BLaER1 treated with 17β-estradiol and CSF1 and Interleukin-3, amounts not matched to agents 10 nM and 100 nM (cell line): ENCODE measurements around the gene CACNA2D3.
"Not testable (repeated sequence)": the region's sequence is repeated elsewhere in the genome, so short reads cannot be mapped to it uniquely, and the experiment has no call there.

ENCODE experiments used
- H3K27ac ChIP-seq, 11 experiments: shearing (Covaris generic); formaldehyde crosslinking; 2 replicates each; pipeline ENCODE4 v1.8.1; 2022
- H3K27me3 ChIP-seq, 11 experiments: shearing (Covaris generic); formaldehyde crosslinking; 2 replicates each; pipeline ENCODE4 v1.8.1; 2022
- H3K36me3 ChIP-seq, 11 experiments: shearing (Covaris generic); formaldehyde crosslinking; 2 replicates each; pipeline ENCODE4 v1.8.1; 2022
- H3K4me1 ChIP-seq, 10 experiments: shearing (Covaris generic); formaldehyde crosslinking; 2 replicates each; pipeline ENCODE4 v1.8.1; 2022
- H3K4me2 ChIP-seq, 11 experiments: shearing (Covaris generic); formaldehyde crosslinking; 2 replicates each; pipeline ENCODE4 v1.8.1; 2022
- H3K4me3 ChIP-seq, 10 experiments: shearing (Covaris generic); formaldehyde crosslinking; 2 replicates each; pipeline ENCODE4 v1.8.1; 2022
- H3K9ac ChIP-seq, 11 experiments: shearing (Covaris generic); formaldehyde crosslinking; 2 replicates each; pipeline ENCODE4 v1.8.1; 2022
- H3K9me3 ChIP-seq, 11 experiments: shearing (Covaris generic); formaldehyde crosslinking; replicated peaks in 1 of 11; 2 replicates each; pipeline ENCODE4 v1.8.1; 2022
- H4K20me1 ChIP-seq, 11 experiments: shearing (Covaris generic); formaldehyde crosslinking; 2 replicates each; pipeline ENCODE4 v1.8.1; 2022
- Cebpa-rat ChIP-seq, 11 experiments: shearing (Covaris generic); IDR thresholded peaks; 2 replicates each; pipeline ENCODE4 v1.8.1; 2022

Gene CACNA2D3

GRCh38 chr3:54458357-54458756 lies 336.0 kb downstream of the CACNA2D3 start:
- TF ChIP-seq Cebpa-rat (IDR thresholded peaks at IDR 0.05): no peak
- Histone ChIP-seq H3K4me1 (no peaks in the 10 kb centered on the region), H3K27ac (no peak overlapping the region), H3K36me3 (no peaks in the 10 kb centered on the region), H3K9ac (no peak overlapping the region), H3K4me3 (no peak overlapping the region), H3K4me2 (no peak overlapping the region), H3K9me3 (peaks cover 0 to 16% (median 10%) of the 10 kb centered on the region in 11 experiments; a peak in 19 of 22 replicates), H4K20me1 (no peaks in the 10 kb centered on the region), H3K27me3 (no peaks in the 10 kb centered on the region)

- H3K4me1 ChIP-seq, H3K27me3 ChIP-seq, H3K27ac ChIP-seq, H4K20me1 ChIP-seq, H3K4me2 ChIP-seq, H3K4me3 ChIP-seq, H3K9ac ChIP-seq, H3K36me3 ChIP-seq: not testable (repeated sequence)
- H3K9me3 ChIP-seq: peaks cover 15 to 26% (median 20%) of the 10 kb centered on the region in 11 experiments; a peak in 21 of 22 replicates
These were observed 342.2 kb downstream of the CACNA2D3 start for GRCh38 chr3:54464554-54464953.

- Histone ChIP-seq H3K9me3 (peaks cover 14 to 39% (median 21%) of the 10 kb centered on the region in 11 experiments; a peak in 21 of 22 replicates), H3K27ac (no peak overlapping the region), H3K4me2 (no peak overlapping the region), H3K27me3 (no peaks in the 10 kb centered on the region), H3K36me3 (no peaks in the 10 kb centered on the region; a peak in 1 of 22 replicates), H3K4me3 (no peak overlapping the region), H3K9ac (no peak overlapping the region), H4K20me1 (no peaks in the 10 kb centered on the region), H3K4me1 (no peaks in the 10 kb centered on the region)
- TF ChIP-seq Cebpa-rat (IDR thresholded peaks at IDR 0.05): no peak
These were observed 354.5 kb downstream of the CACNA2D3 start for GRCh38 chr3:54476891-54477290.

- Histone ChIP-seq H3K4me1 (0 out of 20 replicates have a peak, but pooled peaks cover 0 to 3% (median 0%) of the 10 kb centered on the region in 10 experiments), H3K36me3 (no peaks in the 10 kb centered on the region; a peak in 1 of 22 replicates), H3K4me3 (no peak overlapping the region), H3K9me3 (peaks cover 6 to 17% (median 8%) of the 10 kb centered on the region in 11 experiments; a peak in 19 of 22 replicates), H3K27ac (no peak overlapping the region), H3K27me3 (no peaks in the 10 kb centered on the region), H3K9ac (no peak overlapping the region), H3K4me2 (no peak overlapping the region), H4K20me1 (no peaks in the 10 kb centered on the region)
- TF ChIP-seq Cebpa-rat (IDR thresholded peaks at IDR 0.05): no peak
These were observed 359.4 kb downstream of the CACNA2D3 start for GRCh38 chr3:54481606-54482365.

- Histone ChIP-seq H3K9me3 (peaks cover 0 to 9% (median 2%) of the 10 kb centered on the region in 11 experiments; a peak in 16 of 22 replicates), H3K4me1 (0 out of 20 replicates have a peak, but pooled peaks cover 0 to 3% (median 0%) of the 10 kb centered on the region in 10 experiments), H3K27ac (no peak overlapping the region), H3K9ac (no peak overlapping the region), H4K20me1 (no peaks in the 10 kb centered on the region), H3K36me3 (no peaks in the 10 kb centered on the region; a peak in 1 of 22 replicates), H3K4me3 (no peak overlapping the region), H3K4me2 (no peak overlapping the region), H3K27me3 (no peaks in the 10 kb centered on the region)
- TF ChIP-seq Cebpa-rat (IDR thresholded peaks at IDR 0.05): no peak
These were observed 362.0 kb downstream of the CACNA2D3 start for GRCh38 chr3:54484334-54484733.

- TF ChIP-seq Cebpa-rat (IDR thresholded peaks at IDR 0.05): no peak
- Histone ChIP-seq H3K27ac (no peak overlapping the region), H3K36me3 (no peaks in the 10 kb centered on the region), H3K4me1 (0 out of 20 replicates have a peak, but pooled peaks cover 0 to 3% (median 0%) of the 10 kb centered on the region in 10 experiments), H3K4me3 (no peak overlapping the region), H3K9ac (no peak overlapping the region), H3K4me2 (no peak overlapping the region), H3K27me3 (no peaks in the 10 kb centered on the region), H3K9me3 (no peaks in the 10 kb centered on the region), H4K20me1 (no peaks in the 10 kb centered on the region)
These were observed 364.0 kb downstream of the CACNA2D3 start for GRCh38 chr3:54486317-54486716.

- no peaks in the 10 kb centered on the region for H4K20me1 ChIP-seq
- no peak overlapping the region for H3K9ac ChIP-seq
- H3K4me3 ChIP-seq: no peak overlapping the region
- no peaks in the 10 kb centered on the region for H3K36me3 ChIP-seq
- no peaks in the 10 kb centered on the region for H3K27me3 ChIP-seq
- H3K4me2 ChIP-seq: no peak overlapping the region
- no peaks in the 10 kb centered on the region for H3K4me1 ChIP-seq
- H3K9me3 ChIP-seq: no peaks in the 10 kb centered on the region
- no peak for TF ChIP-seq Cebpa-rat (IDR thresholded peaks at IDR 0.05)
- H3K27ac ChIP-seq: no peak overlapping the region
These were observed 365.9 kb downstream of the CACNA2D3 start for GRCh38 chr3:54488297-54488696.

GRCh38 chr3:54494209-54494608 lies 371.9 kb downstream of the CACNA2D3 start:
- no peak overlapping the region for H3K4me3 ChIP-seq
- peaks cover 0 to 25% (median 9%) of the 10 kb centered on the region in 11 experiments; a peak in 11 of 22 replicates for H3K9me3 ChIP-seq
- no peaks in the 10 kb centered on the region for H3K4me1 ChIP-seq
- H3K36me3 ChIP-seq: no peaks in the 10 kb centered on the region
- H3K9ac ChIP-seq: no peak overlapping the region
- H3K4me2 ChIP-seq: no peak overlapping the region
- H4K20me1 ChIP-seq: no peaks in the 10 kb centered on the region
- H3K27me3 ChIP-seq: no peaks in the 10 kb centered on the region
- H3K27ac ChIP-seq: no peak overlapping the region
- TF ChIP-seq Cebpa-rat (IDR thresholded peaks at IDR 0.05): no peak

- no peak overlapping the region for H3K9ac ChIP-seq
- H3K4me3 ChIP-seq: no peak overlapping the region
- H3K4me1 ChIP-seq: peaks cover 0 to 6% (median 0%) of the 10 kb centered on the region in 10 experiments; a peak in 1 of 20 replicates
- TF ChIP-seq Cebpa-rat (IDR thresholded peaks at IDR 0.05): no peak
- H3K36me3 ChIP-seq: no peaks in the 10 kb centered on the region
- no peaks in the 10 kb centered on the region for H4K20me1 ChIP-seq
- no peak overlapping the region for H3K4me2 ChIP-seq
- no peak overlapping the region for H3K27ac ChIP-seq
- no peaks in the 10 kb centered on the region for H3K27me3 ChIP-seq
- no peaks in the 10 kb centered on the region for H3K9me3 ChIP-seq
These were observed 384.3 kb downstream of the CACNA2D3 start for GRCh38 chr3:54506603-54507002.
